ENCODE measurements around the gene CBY2. TPM values are rescaled to one million over a fixed set of nuclear protein-coding genes. Genes with fewer than 3 reads are reported as not detected.
"Not testable (repeated sequence)": the region's sequence is repeated elsewhere in the genome, so short reads cannot be mapped to it uniquely, and the experiment has no call there.

The CBY2 gene
- total and polyA plus RNA-seq, 2 of the 4 experiments (the other 2 are of a cell fraction), result not detected

DNA sequence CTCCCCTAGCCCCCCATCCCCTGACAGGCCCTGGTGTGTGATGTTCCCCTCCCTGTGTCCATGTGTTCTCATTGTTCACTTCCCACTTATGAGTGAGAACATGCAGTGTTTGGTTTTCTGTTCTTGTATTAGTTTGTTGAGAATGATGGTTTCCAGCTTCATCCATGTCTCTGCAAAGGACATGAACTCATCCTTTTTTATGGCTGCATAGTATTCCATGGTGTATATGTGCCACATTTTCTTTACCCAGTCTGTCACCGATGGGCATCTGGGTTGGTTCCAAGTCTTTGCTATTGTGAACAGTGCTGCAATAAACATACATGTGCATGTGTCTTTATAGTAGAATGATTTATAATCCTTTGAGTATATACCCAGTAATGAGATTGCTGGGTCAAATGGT, 39.2 kb upstream of the CBY2 start:
- BruUV-seq (replicated peaks); H2AFZ ChIP-seq (replicated peaks; ENCODE audit: low read length, poor library complexity); H3K36me3 ChIP-seq (ENCODE audit: control insufficient read depth, insufficient read depth, low read length); H3K9me1 ChIP-seq (ENCODE audit: insufficient read depth, low read length); H2BK15ac ChIP-seq (ENCODE audit: low read depth, low read length); H2BK120ac ChIP-seq (ENCODE audit: low read depth, low read length); CTCF ChIA-PET; H3K4me3 ChIP-seq (ENCODE audit: insufficient read depth, low read depth, low read length); ATAC-seq (ENCODE audit: low read depth); H3K27ac ChIP-seq (ENCODE audit: insufficient read depth, low read length); H2AK5ac ChIP-seq (ENCODE audit: low read depth, low read length); dilution Hi-C loops (cut with HindIII; ENCODE audit: low sequenced_read_pairs, unreplicated experiment); H2BK20ac ChIP-seq (ENCODE audit: low read depth, low read length); H3K4me1 ChIP-seq (ENCODE audit: control insufficient read depth, insufficient read depth, low read length); in situ Hi-C loops (cut with MboI; ENCODE audit: low sequenced_read_pairs); H2BK5ac ChIP-seq (ENCODE audit: low read depth, low read length, poor library complexity, severe bottlenecking); POLR2A ChIA-PET (ENCODE audit: unreplicated experiment); H3K9me3 ChIP-seq (ENCODE audit: control insufficient read depth, insufficient read depth, low read length); H2AK9ac ChIP-seq (replicated peaks; ENCODE audit: low read depth, low read length, poor library complexity); H4K20me1 ChIP-seq (ENCODE audit: insufficient read depth, low read length); DNase-seq; H3K79me1 ChIP-seq (ENCODE audit: low read depth in 1 of 2, low read length in 2 of 2); H4K5ac ChIP-seq (ENCODE audit: low read depth, low read length); H3K4ac ChIP-seq (ENCODE audit: low read depth, low read length); H3K14ac ChIP-seq (replicated peaks; ENCODE audit: low read depth, low read length); H3K18ac ChIP-seq (ENCODE audit: low read depth, low read length); H3K27me3 ChIP-seq (ENCODE audit: control insufficient read depth, insufficient read depth, low read length); H3K56ac ChIP-seq (ENCODE audit: extremely low read depth, insufficient read depth, low read length); H3K9ac ChIP-seq (ENCODE audit: low read depth, low read length); intact Hi-C loops (cut with micrococcal nuclease); H3K23ac ChIP-seq (ENCODE audit: low read depth, low read length); H4K91ac ChIP-seq (ENCODE audit: insufficient read depth, low read depth, low read length); H4K8ac ChIP-seq (ENCODE audit: low read depth in 2 of 2, low read length in 2 of 2); H3K4me2 ChIP-seq (ENCODE audit: low read depth, low read length): not testable (repeated sequence)
- no CpG with 5 or more reads among the region's 1 CpG for WGBS, 2 experiments (ENCODE audit: extremely low coverage in 2 of 2, insufficient read length in 1 of 2)

- H3K4ac ChIP-seq (ENCODE audit: low read depth, low read length); H3K27ac ChIP-seq (ENCODE audit: insufficient read depth, low read length); dilution Hi-C loops (cut with HindIII; ENCODE audit: low sequenced_read_pairs, unreplicated experiment); H4K8ac ChIP-seq (ENCODE audit: low read depth in 2 of 2, low read length in 2 of 2); H3K27me3 ChIP-seq (ENCODE audit: control insufficient read depth, insufficient read depth, low read length); intact Hi-C loops (cut with micrococcal nuclease); CTCF ChIA-PET; H3K23ac ChIP-seq (ENCODE audit: low read depth, low read length); H3K56ac ChIP-seq (ENCODE audit: extremely low read depth, insufficient read depth, low read length); H2BK120ac ChIP-seq (ENCODE audit: low read depth, low read length); H2BK15ac ChIP-seq (ENCODE audit: low read depth, low read length); H2AFZ ChIP-seq (replicated peaks; ENCODE audit: low read length, poor library complexity); H4K91ac ChIP-seq (ENCODE audit: insufficient read depth, low read depth, low read length); H2AK9ac ChIP-seq (replicated peaks; ENCODE audit: low read depth, low read length, poor library complexity); H4K20me1 ChIP-seq (ENCODE audit: insufficient read depth, low read length); H3K36me3 ChIP-seq (ENCODE audit: control insufficient read depth, insufficient read depth, low read length); H3K9ac ChIP-seq (ENCODE audit: low read depth, low read length); in situ Hi-C loops (cut with MboI; ENCODE audit: low sequenced_read_pairs); ATAC-seq (ENCODE audit: low read depth); DNase-seq; H3K4me1 ChIP-seq (ENCODE audit: control insufficient read depth, insufficient read depth, low read length); POLR2A ChIA-PET (ENCODE audit: unreplicated experiment); H3K79me1 ChIP-seq (ENCODE audit: low read depth in 1 of 2, low read length in 2 of 2); BruUV-seq (replicated peaks); H2AK5ac ChIP-seq (ENCODE audit: low read depth, low read length); H2BK5ac ChIP-seq (ENCODE audit: low read depth, low read length, poor library complexity, severe bottlenecking); H3K4me2 ChIP-seq (ENCODE audit: low read depth, low read length); H3K14ac ChIP-seq (replicated peaks; ENCODE audit: low read depth, low read length); H4K5ac ChIP-seq (ENCODE audit: low read depth, low read length); H3K4me3 ChIP-seq (ENCODE audit: insufficient read depth, low read depth, low read length); H3K18ac ChIP-seq (ENCODE audit: low read depth, low read length); H3K9me3 ChIP-seq (ENCODE audit: control insufficient read depth, insufficient read depth, low read length); H3K9me1 ChIP-seq (ENCODE audit: insufficient read depth, low read length); H2BK20ac ChIP-seq (ENCODE audit: low read depth, low read length): not testable (repeated sequence)
- WGBS, 2 experiments (ENCODE audit: extremely low coverage in 2 of 2, insufficient read length in 1 of 2), result 70% methylated on average over 2 of the region's 14 CpGs; no CpG with 5 or more reads in 1 of the 2 experiments
Measured at GRCh38 chr13:45669626-45670025, 32.5 kb upstream of the CBY2 start.

Data from IMR-90 (cell line).